ENCODE data around the gene FRMPD2. TPM values are rescaled to one million over a fixed set of nuclear protein-coding genes. Genes with fewer than 3 reads are reported as not detected.

Gene FRMPD2
- total RNA-seq, 1 experiment from 2014 or later = not detected

DNA sequence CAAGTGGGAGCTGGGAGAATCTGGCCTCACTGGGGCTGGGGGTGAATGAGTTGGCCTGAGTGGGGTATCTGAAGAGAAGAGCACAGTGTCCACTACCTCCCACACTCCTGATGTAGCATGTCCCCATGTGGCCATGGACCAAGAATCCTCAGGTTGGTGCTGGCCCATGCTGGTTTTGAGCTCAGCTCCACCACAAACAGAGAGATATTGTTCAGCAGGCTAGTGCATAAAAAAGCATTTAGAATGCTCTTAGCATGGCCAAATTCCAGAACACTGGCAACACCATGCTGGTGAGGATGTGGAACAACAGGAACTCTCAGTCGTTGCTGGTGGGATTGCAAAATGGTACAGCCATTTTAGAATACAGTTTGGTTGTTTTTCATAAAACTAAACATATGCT lies 61.4 kb downstream of the FRMPD2 start:
- Histone ChIP-seq H3K27me3 (replicated peaks; ENCODE audit: insufficient read depth, low read depth, low read length, poor library complexity) (no peaks in the 10 kb centered on the region), H3K9me3 (ENCODE audit: low read depth, low read length, poor library complexity, severe bottlenecking) (no peaks in the 10 kb centered on the region), H3K36me3 (ENCODE audit: insufficient read depth, low read length, poor library complexity, severe bottlenecking) (no peaks in the 10 kb centered on the region), H3K4me1 (ENCODE audit: insufficient read depth, low read length, poor library complexity, severe bottlenecking) (peaks cover 5% of the 10 kb centered on the region), H3K4me3 (ENCODE audit: low read depth, low read length, poor library complexity, severe bottlenecking) (no peak overlapping the region), H3K27ac (ENCODE audit: low read depth, low read length, poor library complexity, severe bottlenecking) (no peak overlapping the region)
- intact Hi-C loops (cut with micrococcal nuclease; ENCODE audit: unreplicated experiment) = no loop called here
- no peak for DNase-seq (ENCODE audit: low spot score)
- no TSS peak for BruUV-seq (replicated peaks)
- ChIA-PET CTCF (no interaction called here), POLR2A (ENCODE audit: low non-redundant PET) (no interaction called here)
- no peak for TF ChIP-seq EZH2 (IDR thresholded peaks at IDR 0.05; ENCODE audit: borderline replicate concordance, low read depth, low read length, poor library complexity, severe bottlenecking)
- no peak for TF ChIP-seq CTCF (conservative IDR thresholded peaks at IDR 0.05; ENCODE audit: low read depth, low read length)

GRCh38 chr10:48211777-48212176 lies 62.7 kb downstream of the FRMPD2 start:
- H3K36me3 ChIP-seq (ENCODE audit: insufficient read depth, low read length, poor library complexity, severe bottlenecking) = no peaks in the 10 kb centered on the region
- intact Hi-C loops (cut with micrococcal nuclease; ENCODE audit: unreplicated experiment) = no loop called here
- no peaks in the 10 kb centered on the region for H3K9me3 ChIP-seq (ENCODE audit: low read depth, low read length, poor library complexity, severe bottlenecking)
- H3K4me1 ChIP-seq (ENCODE audit: insufficient read depth, low read length, poor library complexity, severe bottlenecking) = peaks cover 5% of the 10 kb centered on the region
- ChIA-PET CTCF (no interaction called here), POLR2A (ENCODE audit: low non-redundant PET) (no interaction called here)
- BruUV-seq (replicated peaks) = no TSS peak
- H3K27ac ChIP-seq (ENCODE audit: low read depth, low read length, poor library complexity, severe bottlenecking) = no peak overlapping the region
- DNase-seq (ENCODE audit: low spot score) = no peak
- TF ChIP-seq CTCF (conservative IDR thresholded peaks at IDR 0.05; ENCODE audit: low read depth, low read length) = no peak
- no peaks in the 10 kb centered on the region for H3K27me3 ChIP-seq (replicated peaks; ENCODE audit: insufficient read depth, low read depth, low read length, poor library complexity)
- no peak overlapping the region for H3K4me3 ChIP-seq (ENCODE audit: low read depth, low read length, poor library complexity, severe bottlenecking)

GRCh38 chr10:48210966-48211365 lies 63.5 kb downstream of the FRMPD2 start:
- intact Hi-C loops (cut with micrococcal nuclease; ENCODE audit: unreplicated experiment) = no loop called here
- CTCF ChIA-PET = no interaction called here
- Histone ChIP-seq H3K27ac (ENCODE audit: low read depth, low read length, poor library complexity, severe bottlenecking) (no peak overlapping the region), H3K27me3 (replicated peaks; ENCODE audit: insufficient read depth, low read depth, low read length, poor library complexity) (no peaks in the 10 kb centered on the region), H3K4me3 (ENCODE audit: low read depth, low read length, poor library complexity, severe bottlenecking) (no peak overlapping the region), H3K36me3 (ENCODE audit: insufficient read depth, low read length, poor library complexity, severe bottlenecking) (no peaks in the 10 kb centered on the region), H3K4me1 (ENCODE audit: insufficient read depth, low read length, poor library complexity, severe bottlenecking) (peaks cover 5% of the 10 kb centered on the region), H3K9me3 (ENCODE audit: low read depth, low read length, poor library complexity, severe bottlenecking) (no peaks in the 10 kb centered on the region)
- TF ChIP-seq CTCF (conservative IDR thresholded peaks at IDR 0.05; ENCODE audit: low read depth, low read length) = no peak
- no peak for TF ChIP-seq EZH2 (IDR thresholded peaks at IDR 0.05; ENCODE audit: borderline replicate concordance, low read depth, low read length, poor library complexity, severe bottlenecking)
- DNase-seq (ENCODE audit: low spot score) = no peak
- BruUV-seq (replicated peaks) = no TSS peak
- POLR2A ChIA-PET (ENCODE audit: low non-redundant PET) = no interaction called here
